ENCODE data around the gene DGKH. TPM values are rescaled to one million over a fixed set of nuclear protein-coding genes. Genes with fewer than 3 reads are reported as not detected.

Gene DGKH, protein sequence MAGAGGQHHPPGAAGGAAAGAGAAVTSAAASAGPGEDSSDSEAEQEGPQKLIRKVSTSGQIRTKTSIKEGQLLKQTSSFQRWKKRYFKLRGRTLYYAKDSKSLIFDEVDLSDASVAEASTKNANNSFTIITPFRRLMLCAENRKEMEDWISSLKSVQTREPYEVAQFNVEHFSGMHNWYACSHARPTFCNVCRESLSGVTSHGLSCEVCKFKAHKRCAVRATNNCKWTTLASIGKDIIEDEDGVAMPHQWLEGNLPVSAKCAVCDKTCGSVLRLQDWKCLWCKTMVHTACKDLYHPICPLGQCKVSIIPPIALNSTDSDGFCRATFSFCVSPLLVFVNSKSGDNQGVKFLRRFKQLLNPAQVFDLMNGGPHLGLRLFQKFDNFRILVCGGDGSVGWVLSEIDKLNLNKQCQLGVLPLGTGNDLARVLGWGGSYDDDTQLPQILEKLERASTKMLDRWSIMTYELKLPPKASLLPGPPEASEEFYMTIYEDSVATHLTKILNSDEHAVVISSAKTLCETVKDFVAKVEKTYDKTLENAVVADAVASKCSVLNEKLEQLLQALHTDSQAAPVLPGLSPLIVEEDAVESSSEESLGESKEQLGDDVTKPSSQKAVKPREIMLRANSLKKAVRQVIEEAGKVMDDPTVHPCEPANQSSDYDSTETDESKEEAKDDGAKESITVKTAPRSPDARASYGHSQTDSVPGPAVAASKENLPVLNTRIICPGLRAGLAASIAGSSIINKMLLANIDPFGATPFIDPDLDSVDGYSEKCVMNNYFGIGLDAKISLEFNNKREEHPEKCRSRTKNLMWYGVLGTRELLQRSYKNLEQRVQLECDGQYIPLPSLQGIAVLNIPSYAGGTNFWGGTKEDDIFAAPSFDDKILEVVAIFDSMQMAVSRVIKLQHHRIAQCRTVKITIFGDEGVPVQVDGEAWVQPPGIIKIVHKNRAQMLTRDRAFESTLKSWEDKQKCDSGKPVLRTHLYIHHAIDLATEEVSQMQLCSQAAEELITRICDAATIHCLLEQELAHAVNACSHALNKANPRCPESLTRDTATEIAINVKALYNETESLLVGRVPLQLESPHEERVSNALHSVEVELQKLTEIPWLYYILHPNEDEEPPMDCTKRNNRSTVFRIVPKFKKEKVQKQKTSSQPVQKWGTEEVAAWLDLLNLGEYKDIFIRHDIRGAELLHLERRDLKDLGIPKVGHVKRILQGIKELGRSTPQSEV
- total RNA-seq, result 10 to 100 TPM; 18.6 to 32.5 (median 19.6) TPM

DNA sequence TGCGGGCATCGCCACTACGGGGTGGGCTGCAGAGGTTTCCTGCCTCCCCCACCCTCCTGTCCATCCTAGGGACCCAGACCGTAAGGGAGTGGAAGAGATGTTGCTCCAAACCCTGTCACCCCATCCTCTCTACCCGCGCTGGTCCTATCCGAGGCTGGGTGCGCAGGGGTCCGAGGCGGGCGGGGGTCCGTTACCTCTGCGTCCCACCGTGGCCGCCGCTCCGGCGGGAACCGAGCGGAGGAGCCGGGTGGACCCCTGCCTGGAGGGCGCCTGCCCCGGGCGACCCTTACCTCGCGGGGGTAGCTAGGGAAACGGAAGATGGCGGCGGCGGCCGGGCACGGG, at the start of gene DGKH:
TSS of gene DGKH (plus strand) at position 307 of the 342 bp plus-strand sequence. CDS start 126 bp downstream, outside the sequence.
- peaks cover 0 to 39% (median 4%) of the 10 kb centered on the region in 3 donors for H3K4me1 ChIP-seq
- no peaks in the 10 kb centered on the region for H3K9me3 ChIP-seq
- ATAC-seq, result peak; percentile 6
- WGBS, 2 donors (ENCODE audit: low coverage in 1 of 2), result 0% methylated on average over 2 of the region's 32 CpGs; no CpG with 5 or more reads in 1 of the 2 donors
- H3K36me3 ChIP-seq, result no peaks in the 10 kb centered on the region
- peak within 1 kb of the TSS; percentile 96 to 98 for H3K4me3 ChIP-seq
- H3K27ac ChIP-seq, result peak within 1 kb of the TSS; percentile 83 to 95 (median 93)
- H3K27me3 ChIP-seq, result no peaks in the 10 kb centered on the region
- TF ChIP-seq POLR2AphosphoS5 (IDR thresholded peaks at IDR 0.05) (no peak), POLR2A (IDR thresholded peaks at IDR 0.05) (no peak), EP300 (IDR thresholded peaks at IDR 0.05) (no peak)
- TF ChIP-seq, protein P1, sequence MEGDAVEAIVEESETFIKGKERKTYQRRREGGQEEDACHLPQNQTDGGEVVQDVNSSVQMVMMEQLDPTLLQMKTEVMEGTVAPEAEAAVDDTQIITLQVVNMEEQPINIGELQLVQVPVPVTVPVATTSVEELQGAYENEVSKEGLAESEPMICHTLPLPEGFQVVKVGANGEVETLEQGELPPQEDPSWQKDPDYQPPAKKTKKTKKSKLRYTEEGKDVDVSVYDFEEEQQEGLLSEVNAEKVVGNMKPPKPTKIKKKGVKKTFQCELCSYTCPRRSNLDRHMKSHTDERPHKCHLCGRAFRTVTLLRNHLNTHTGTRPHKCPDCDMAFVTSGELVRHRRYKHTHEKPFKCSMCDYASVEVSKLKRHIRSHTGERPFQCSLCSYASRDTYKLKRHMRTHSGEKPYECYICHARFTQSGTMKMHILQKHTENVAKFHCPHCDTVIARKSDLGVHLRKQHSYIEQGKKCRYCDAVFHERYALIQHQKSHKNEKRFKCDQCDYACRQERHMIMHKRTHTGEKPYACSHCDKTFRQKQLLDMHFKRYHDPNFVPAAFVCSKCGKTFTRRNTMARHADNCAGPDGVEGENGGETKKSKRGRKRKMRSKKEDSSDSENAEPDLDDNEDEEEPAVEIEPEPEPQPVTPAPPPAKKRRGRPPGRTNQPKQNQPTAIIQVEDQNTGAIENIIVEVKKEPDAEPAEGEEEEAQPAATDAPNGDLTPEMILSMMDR (IDR thresholded peaks at IDR 0.05), result no peak

DNA sequence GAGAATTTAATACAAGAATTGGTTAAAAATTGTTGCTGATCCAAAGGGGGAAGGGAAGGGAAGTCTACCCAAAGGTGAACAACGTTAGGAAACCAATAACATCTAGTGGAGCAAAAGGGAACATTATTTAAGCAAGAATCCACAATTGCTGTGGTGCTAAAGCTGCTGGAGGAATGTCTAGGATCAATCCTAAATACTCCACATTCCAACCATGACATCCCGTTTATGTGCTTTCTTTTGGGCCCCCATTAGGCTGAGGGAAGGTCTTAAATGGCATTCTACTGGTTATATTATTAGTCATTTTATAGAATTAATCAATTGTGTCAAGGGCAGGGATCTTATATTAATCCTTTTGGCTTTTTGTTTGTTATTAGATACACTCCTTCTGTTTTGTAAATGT, 47.6 kb upstream of the DGKH start:
- no peak for ATAC-seq
- H3K4me3 ChIP-seq, result no peak overlapping the region
- H3K27ac ChIP-seq, result no peak overlapping the region
- H3K36me3 ChIP-seq, result no peaks in the 10 kb centered on the region
- TF ChIP-seq EP300 (IDR thresholded peaks at IDR 0.05), result no peak
- no peak for TF ChIP-seq POLR2A (IDR thresholded peaks at IDR 0.05)
- TF ChIP-seq POLR2AphosphoS5 (IDR thresholded peaks at IDR 0.05), result no peak
- TF ChIP-seq, protein P1 (IDR thresholded peaks at IDR 0.05), result no peak
- H3K27me3 ChIP-seq, result no peaks in the 10 kb centered on the region
- WGBS, 2 donors (ENCODE audit: low coverage in 1 of 2), result 35 to 36% methylated on average over 2 of the region's 2 CpGs
- peaks cover 0 to 7% (median 0%) of the 10 kb centered on the region in 3 donors for H3K4me1 ChIP-seq
- no peaks in the 10 kb centered on the region for H3K9me3 ChIP-seq

DNA sequence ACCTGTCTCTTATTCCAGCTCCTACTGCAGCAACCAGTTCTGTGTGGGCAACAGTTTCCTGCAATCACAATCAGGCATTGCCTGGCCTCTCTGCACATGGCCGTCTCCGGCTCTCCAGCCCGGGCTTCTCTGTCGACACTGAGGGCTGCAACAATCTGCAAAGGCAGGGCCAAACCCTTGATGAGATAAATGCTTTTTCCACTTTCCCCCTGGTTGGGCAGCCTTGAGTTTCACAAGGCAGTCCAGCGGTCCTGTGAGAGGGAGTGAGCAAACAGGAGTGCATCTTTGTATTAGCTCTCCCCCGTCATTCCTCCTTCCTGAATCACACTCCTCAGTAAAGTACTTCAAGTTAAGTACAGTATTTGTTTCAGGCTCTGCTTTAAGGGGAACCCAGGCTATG, 46.9 kb upstream of the DGKH start:
- Histone ChIP-seq H3K4me1 (peaks cover 0 to 7% (median 0%) of the 10 kb centered on the region in 3 donors), H3K27me3 (no peaks in the 10 kb centered on the region), H3K36me3 (no peaks in the 10 kb centered on the region), H3K9me3 (no peaks in the 10 kb centered on the region), H3K4me3 (no peak overlapping the region), H3K27ac (no peak overlapping the region)
- ATAC-seq, result no peak
- TF ChIP-seq EP300 (IDR thresholded peaks at IDR 0.05) (no peak), POLR2AphosphoS5 (IDR thresholded peaks at IDR 0.05) (no peak), POLR2A (IDR thresholded peaks at IDR 0.05) (no peak)
- TF ChIP-seq, protein P1 (IDR thresholded peaks at IDR 0.05), result no peak
- 12 to 16% methylated on average over 4 to 6 of the region's 6 CpGs for WGBS, 2 donors (ENCODE audit: low coverage in 1 of 2)

DNA sequence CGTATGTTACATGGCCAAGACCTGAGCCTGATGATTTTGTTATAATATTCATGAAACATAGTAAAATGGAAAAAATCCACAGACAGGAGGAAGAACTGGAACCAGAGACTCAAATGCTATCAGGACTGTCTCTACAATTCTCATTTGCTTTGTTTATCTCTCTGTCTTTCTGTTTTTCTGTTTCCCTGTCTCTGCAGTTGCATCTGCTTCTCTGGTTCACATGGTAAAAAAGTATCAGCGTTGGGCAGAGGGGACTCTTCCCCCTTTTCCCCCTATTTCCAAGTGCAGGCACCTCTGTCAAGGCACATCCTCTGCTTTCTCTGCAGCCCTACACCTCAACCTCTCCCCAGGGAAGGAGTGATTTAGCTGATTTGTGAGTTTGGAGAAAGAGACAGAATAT, 46.4 kb upstream of the DGKH start:
- no peak for ATAC-seq
- H3K9me3 ChIP-seq, result no peaks in the 10 kb centered on the region
- H3K36me3 ChIP-seq, result no peaks in the 10 kb centered on the region
- H3K4me3 ChIP-seq, result no peak overlapping the region
- H3K4me1 ChIP-seq, result peaks cover 0 to 7% (median 0%) of the 10 kb centered on the region in 3 donors
- H3K27ac ChIP-seq, result no peak overlapping the region
- WGBS, 2 donors (ENCODE audit: low coverage in 1 of 2), result 73 to 82% methylated on average over 2 of the region's 2 CpGs
- H3K27me3 ChIP-seq, result no peaks in the 10 kb centered on the region
- TF ChIP-seq POLR2AphosphoS5 (IDR thresholded peaks at IDR 0.05) (no peak), POLR2A (IDR thresholded peaks at IDR 0.05) (no peak), EP300 (IDR thresholded peaks at IDR 0.05) (no peak)
- TF ChIP-seq, protein P1 (IDR thresholded peaks at IDR 0.05), result no peak

Data from gastroesophageal sphincter (tissue), 4 donors.